ENCODE results near the gene SMC1B.

DNA sequence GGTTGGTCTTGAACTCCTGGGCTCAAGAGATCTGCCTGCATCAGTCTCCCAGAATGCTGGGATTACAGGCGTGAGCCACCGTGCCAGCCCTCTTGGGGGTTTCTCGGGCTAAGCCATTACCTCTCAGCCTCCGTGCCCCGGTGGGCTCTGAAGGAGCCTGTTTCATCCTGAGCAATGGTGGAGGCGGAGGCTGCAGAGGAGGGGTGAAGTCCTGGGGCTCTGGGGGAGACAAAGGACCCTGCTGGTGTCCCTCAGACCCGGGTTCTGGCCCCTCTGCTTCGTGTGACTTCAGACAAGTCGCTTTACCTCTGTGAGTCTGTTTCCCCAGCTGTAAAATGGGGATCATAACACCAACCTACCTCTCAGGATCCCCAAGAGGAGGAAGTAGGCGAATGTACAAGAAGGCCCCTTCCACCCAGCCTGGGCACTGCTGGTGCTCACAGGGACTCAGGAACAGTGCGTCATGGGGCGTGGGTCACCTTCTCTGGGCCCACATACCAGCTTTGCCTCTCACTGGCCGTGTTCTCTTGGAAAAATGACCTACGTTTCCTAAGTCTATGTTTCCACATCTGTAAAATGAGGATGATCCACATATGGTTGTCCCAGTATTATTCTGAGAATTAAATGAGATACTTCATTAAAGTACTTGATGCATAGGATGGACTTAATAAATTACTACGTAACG lies 36.8 kb upstream of the SMC1B start:
- TF ChIP-seq, protein P1, sequence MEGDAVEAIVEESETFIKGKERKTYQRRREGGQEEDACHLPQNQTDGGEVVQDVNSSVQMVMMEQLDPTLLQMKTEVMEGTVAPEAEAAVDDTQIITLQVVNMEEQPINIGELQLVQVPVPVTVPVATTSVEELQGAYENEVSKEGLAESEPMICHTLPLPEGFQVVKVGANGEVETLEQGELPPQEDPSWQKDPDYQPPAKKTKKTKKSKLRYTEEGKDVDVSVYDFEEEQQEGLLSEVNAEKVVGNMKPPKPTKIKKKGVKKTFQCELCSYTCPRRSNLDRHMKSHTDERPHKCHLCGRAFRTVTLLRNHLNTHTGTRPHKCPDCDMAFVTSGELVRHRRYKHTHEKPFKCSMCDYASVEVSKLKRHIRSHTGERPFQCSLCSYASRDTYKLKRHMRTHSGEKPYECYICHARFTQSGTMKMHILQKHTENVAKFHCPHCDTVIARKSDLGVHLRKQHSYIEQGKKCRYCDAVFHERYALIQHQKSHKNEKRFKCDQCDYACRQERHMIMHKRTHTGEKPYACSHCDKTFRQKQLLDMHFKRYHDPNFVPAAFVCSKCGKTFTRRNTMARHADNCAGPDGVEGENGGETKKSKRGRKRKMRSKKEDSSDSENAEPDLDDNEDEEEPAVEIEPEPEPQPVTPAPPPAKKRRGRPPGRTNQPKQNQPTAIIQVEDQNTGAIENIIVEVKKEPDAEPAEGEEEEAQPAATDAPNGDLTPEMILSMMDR (IDR thresholded peaks at IDR 0.05) = no peak
- no peak for TF ChIP-seq POLR2A (IDR thresholded peaks at IDR 0.05)
